Gastrocnemius medialis (tissue), 4 donors: ENCODE results near the gene PRKG1.

Source experiments
- POLR2A ChIP-seq, 2 donors: fragments of 450-650 bp; IDR thresholded peaks; one replicate each; pipeline ENCODE4 v1.6.1; 2017; ENCODE audit warnings: antibody characterized with exemption in 2 of 2, mild to moderate bottlenecking in 2 of 2, moderate library complexity in 2 of 2
- TF ChIP-seq, protein P1 (sequence below), 5 experiments: fragments of 450-650 bp in 3 of 5; fragments of 200-600 bp in 2 of 5; sonication (generic) in 2 of 5; IDR thresholded peaks in 4 of 5; conservative IDR thresholded peaks in 1 of 5; 1 replicate in 4 of 5; 2 replicates in 1 of 5; pipeline ENCODE4 v1.5.1; 2016 to 2019; ENCODE audit warnings: antibody characterized with exemption in 5 of 5, mild to moderate bottlenecking in 3 of 5, moderate library complexity in 3 of 5

DNA sequence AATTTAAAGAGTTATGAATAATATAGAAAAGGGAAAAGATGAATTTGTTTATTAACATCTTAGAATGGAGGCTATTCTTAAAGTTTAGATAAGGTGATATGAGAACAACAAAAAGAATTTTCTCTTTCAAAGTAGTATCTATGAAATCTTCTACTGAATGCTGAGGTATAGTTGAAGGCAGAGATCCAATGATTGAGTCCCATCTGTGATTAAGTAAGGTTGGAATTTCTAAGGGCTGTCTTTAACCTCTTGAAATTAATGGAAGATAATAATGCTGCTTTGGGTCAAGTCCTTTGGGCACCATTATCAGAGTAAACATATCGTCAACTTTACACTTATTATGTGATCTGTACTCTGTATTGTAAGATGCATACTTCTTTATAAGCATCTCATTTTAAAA lies 307.9 kb downstream of the PRKG1 start:
- no peak for TF ChIP-seq POLR2A (IDR thresholded peaks at IDR 0.05)
- TF ChIP-seq, protein P1, sequence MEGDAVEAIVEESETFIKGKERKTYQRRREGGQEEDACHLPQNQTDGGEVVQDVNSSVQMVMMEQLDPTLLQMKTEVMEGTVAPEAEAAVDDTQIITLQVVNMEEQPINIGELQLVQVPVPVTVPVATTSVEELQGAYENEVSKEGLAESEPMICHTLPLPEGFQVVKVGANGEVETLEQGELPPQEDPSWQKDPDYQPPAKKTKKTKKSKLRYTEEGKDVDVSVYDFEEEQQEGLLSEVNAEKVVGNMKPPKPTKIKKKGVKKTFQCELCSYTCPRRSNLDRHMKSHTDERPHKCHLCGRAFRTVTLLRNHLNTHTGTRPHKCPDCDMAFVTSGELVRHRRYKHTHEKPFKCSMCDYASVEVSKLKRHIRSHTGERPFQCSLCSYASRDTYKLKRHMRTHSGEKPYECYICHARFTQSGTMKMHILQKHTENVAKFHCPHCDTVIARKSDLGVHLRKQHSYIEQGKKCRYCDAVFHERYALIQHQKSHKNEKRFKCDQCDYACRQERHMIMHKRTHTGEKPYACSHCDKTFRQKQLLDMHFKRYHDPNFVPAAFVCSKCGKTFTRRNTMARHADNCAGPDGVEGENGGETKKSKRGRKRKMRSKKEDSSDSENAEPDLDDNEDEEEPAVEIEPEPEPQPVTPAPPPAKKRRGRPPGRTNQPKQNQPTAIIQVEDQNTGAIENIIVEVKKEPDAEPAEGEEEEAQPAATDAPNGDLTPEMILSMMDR (IDR thresholded peaks at IDR 0.05 in 4 of 5, conservative IDR thresholded peaks at IDR 0.05 in 1 of 5), result no peak
